Neuron (in vitro differentiated cells): Measurements from ENCODE around the gene XCR1.

Source experiments
- H2AFZ ChIP-seq: one replicate; pipeline ENCODE4 v1.6.1; 2013; ENCODE audit warnings: low read depth, mild to moderate bottlenecking, inconsistent platforms, low read length, moderate library complexity
- H3K27me3 ChIP-seq: one replicate; pipeline ENCODE4 v1.6.1; 2013; ENCODE audit warnings: low read length; ENCODE audit not compliant: insufficient read depth
- H3K36me3 ChIP-seq: one replicate; pipeline ENCODE4 v1.6.1; 2013; ENCODE audit warnings: low read length; ENCODE audit not compliant: insufficient read depth
- H3K4me1 ChIP-seq: one replicate; pipeline ENCODE4 v1.6.1; 2013; ENCODE audit warnings: low read length; ENCODE audit not compliant: insufficient read depth
- H3K4me3 ChIP-seq: 2 replicates; pipeline ENCODE4 v1.5.1; 2013; ENCODE audit warnings: mild to moderate bottlenecking, low read length, moderate library complexity
- H3K9me3 ChIP-seq: one replicate; pipeline ENCODE4 v1.6.1; 2013; ENCODE audit warnings: low read length

XCR1 gene

GRCh38 chr3:46027021-46027705 lies at the start of gene XCR1:
Gene XCR1, minus strand, starts transcription at chr3:46027483. Its CDS starts 5,536 bp downstream, at chr3:46021947.
- H3K4me3 ChIP-seq: no peak within 1 kb of the TSS
- no peaks in the 10 kb centered on the region for H3K9me3 ChIP-seq
- no peaks in the 10 kb centered on the region for H3K36me3 ChIP-seq
- no peak within 1 kb of the TSS for H2AFZ ChIP-seq
- H3K4me1 ChIP-seq: no peaks in the 10 kb centered on the region
- no peaks in the 10 kb centered on the region for H3K27me3 ChIP-seq

GRCh38 chr3:46076606-46077005 lies 49.3 kb upstream of the XCR1 start:
- Histone ChIP-seq H2AFZ (no peak overlapping the region), H3K4me1 (no peaks in the 10 kb centered on the region), H3K4me3 (no peak overlapping the region), H3K36me3 (no peaks in the 10 kb centered on the region), H3K9me3 (no peaks in the 10 kb centered on the region), H3K27me3 (no peaks in the 10 kb centered on the region)

GRCh38 chr3:46075816-46076215 lies 48.5 kb upstream of the XCR1 start:
- Histone ChIP-seq H3K9me3 (no peaks in the 10 kb centered on the region), H3K4me3 (no peak overlapping the region), H3K4me1 (no peaks in the 10 kb centered on the region), H3K36me3 (no peaks in the 10 kb centered on the region), H2AFZ (no peak overlapping the region), H3K27me3 (no peaks in the 10 kb centered on the region)

GRCh38 chr3:46071222-46071858 lies 44.1 kb upstream of the XCR1 start:
- no peak overlapping the region for H2AFZ ChIP-seq
- H3K4me1 ChIP-seq: peaks cover 8% of the 10 kb centered on the region
- no peak overlapping the region for H3K4me3 ChIP-seq
- no peaks in the 10 kb centered on the region for H3K27me3 ChIP-seq
- no peaks in the 10 kb centered on the region for H3K36me3 ChIP-seq
- no peaks in the 10 kb centered on the region for H3K9me3 ChIP-seq

GRCh38 chr3:46070595-46071093 lies 43.4 kb upstream of the XCR1 start:
- Histone ChIP-seq H3K36me3 (no peaks in the 10 kb centered on the region), H3K4me3 (no peak overlapping the region), H3K9me3 (no peaks in the 10 kb centered on the region), H3K4me1 (peaks cover 8% of the 10 kb centered on the region), H3K27me3 (peaks cover 3% of the 10 kb centered on the region), H2AFZ (no peak overlapping the region)

- Histone ChIP-seq H2AFZ (no peak overlapping the region), H3K27me3 (peaks cover 3% of the 10 kb centered on the region), H3K36me3 (no peaks in the 10 kb centered on the region), H3K4me3 (no peak overlapping the region), H3K9me3 (no peaks in the 10 kb centered on the region), H3K4me1 (peaks cover 8% of the 10 kb centered on the region)
Measured at GRCh38 chr3:46068501-46068900, 41.2 kb upstream of the XCR1 start.

GRCh38 chr3:46067401-46067800 lies 40.1 kb upstream of the XCR1 start:
- peaks cover 3% of the 10 kb centered on the region for H3K27me3 ChIP-seq
- no peak overlapping the region for H3K4me3 ChIP-seq
- H2AFZ ChIP-seq: no peak overlapping the region
- no peaks in the 10 kb centered on the region for H3K9me3 ChIP-seq
- peaks cover 8% of the 10 kb centered on the region for H3K4me1 ChIP-seq
- H3K36me3 ChIP-seq: no peaks in the 10 kb centered on the region

- Histone ChIP-seq H3K4me3 (no peak overlapping the region), H3K4me1 (peaks cover 8% of the 10 kb centered on the region), H3K36me3 (no peaks in the 10 kb centered on the region), H2AFZ (no peak overlapping the region), H3K9me3 (no peaks in the 10 kb centered on the region), H3K27me3 (peaks cover 3% of the 10 kb centered on the region)
Measured at GRCh38 chr3:46065750-46066256, 38.5 kb upstream of the XCR1 start.

- Histone ChIP-seq H3K27me3 (peaks cover 3% of the 10 kb centered on the region), H3K36me3 (no peaks in the 10 kb centered on the region), H3K4me1 (peaks cover 8% of the 10 kb centered on the region), H3K4me3 (no peak overlapping the region), H2AFZ (no peak overlapping the region), H3K9me3 (no peaks in the 10 kb centered on the region)
Measured at GRCh38 chr3:46065294-46065705, 38.0 kb upstream of the XCR1 start.

- Histone ChIP-seq H3K36me3 (no peaks in the 10 kb centered on the region), H3K4me3 (no peak overlapping the region)
Measured at GRCh38 chr3:46062679-46063078, 35.4 kb upstream of the XCR1 start.

GRCh38 chr3:46061887-46062286 lies 34.6 kb upstream of the XCR1 start:
- H3K36me3 ChIP-seq: no peaks in the 10 kb centered on the region
- no peak overlapping the region for H3K4me3 ChIP-seq
- H2AFZ ChIP-seq: no peak overlapping the region
- H3K4me1 ChIP-seq: no peaks in the 10 kb centered on the region
- no peaks in the 10 kb centered on the region for H3K9me3 ChIP-seq
- peaks cover 3% of the 10 kb centered on the region for H3K27me3 ChIP-seq

More at GRCh38 chr3:46062679-46063078, 35.4 kb upstream of the XCR1 start:
- H3K27me3 ChIP-seq: peaks cover 3% of the 10 kb centered on the region
- H3K9me3 ChIP-seq: no peaks in the 10 kb centered on the region
- H3K4me1 ChIP-seq: peaks cover under 1% of the 10 kb centered on the region
- no peak overlapping the region for H2AFZ ChIP-seq

GRCh38 chr3:46061108-46061720 lies 33.9 kb upstream of the XCR1 start:
- H3K4me3 ChIP-seq: no peak overlapping the region
- no peaks in the 10 kb centered on the region for H3K9me3 ChIP-seq
- H3K4me1 ChIP-seq: no peaks in the 10 kb centered on the region
- peaks cover 3% of the 10 kb centered on the region for H3K27me3 ChIP-seq
- H3K36me3 ChIP-seq: no peaks in the 10 kb centered on the region
- H2AFZ ChIP-seq: no peak overlapping the region

- H2AFZ ChIP-seq: no peak overlapping the region
- H3K4me1 ChIP-seq: no peaks in the 10 kb centered on the region
- no peak overlapping the region for H3K4me3 ChIP-seq
- H3K9me3 ChIP-seq: no peaks in the 10 kb centered on the region
- peaks cover under 1% of the 10 kb centered on the region for H3K27me3 ChIP-seq
- H3K36me3 ChIP-seq: no peaks in the 10 kb centered on the region
Measured at GRCh38 chr3:46060551-46060950, 33.3 kb upstream of the XCR1 start.
